SKM-1 (cell line): ENCODE data around the gene MUC5AC.
"Not testable (repeated sequence)": the region's sequence is repeated elsewhere in the genome, so short reads cannot be mapped to it uniquely, and the experiment has no call there.

ENCODE experiments used
- DNase-seq: peaks from one replicate; lab custom pipeline; 2025; ENCODE audit not compliant: unreplicated experiment; lab: John Stamatoyannopoulos, UW

Gene MUC5AC, protein sequence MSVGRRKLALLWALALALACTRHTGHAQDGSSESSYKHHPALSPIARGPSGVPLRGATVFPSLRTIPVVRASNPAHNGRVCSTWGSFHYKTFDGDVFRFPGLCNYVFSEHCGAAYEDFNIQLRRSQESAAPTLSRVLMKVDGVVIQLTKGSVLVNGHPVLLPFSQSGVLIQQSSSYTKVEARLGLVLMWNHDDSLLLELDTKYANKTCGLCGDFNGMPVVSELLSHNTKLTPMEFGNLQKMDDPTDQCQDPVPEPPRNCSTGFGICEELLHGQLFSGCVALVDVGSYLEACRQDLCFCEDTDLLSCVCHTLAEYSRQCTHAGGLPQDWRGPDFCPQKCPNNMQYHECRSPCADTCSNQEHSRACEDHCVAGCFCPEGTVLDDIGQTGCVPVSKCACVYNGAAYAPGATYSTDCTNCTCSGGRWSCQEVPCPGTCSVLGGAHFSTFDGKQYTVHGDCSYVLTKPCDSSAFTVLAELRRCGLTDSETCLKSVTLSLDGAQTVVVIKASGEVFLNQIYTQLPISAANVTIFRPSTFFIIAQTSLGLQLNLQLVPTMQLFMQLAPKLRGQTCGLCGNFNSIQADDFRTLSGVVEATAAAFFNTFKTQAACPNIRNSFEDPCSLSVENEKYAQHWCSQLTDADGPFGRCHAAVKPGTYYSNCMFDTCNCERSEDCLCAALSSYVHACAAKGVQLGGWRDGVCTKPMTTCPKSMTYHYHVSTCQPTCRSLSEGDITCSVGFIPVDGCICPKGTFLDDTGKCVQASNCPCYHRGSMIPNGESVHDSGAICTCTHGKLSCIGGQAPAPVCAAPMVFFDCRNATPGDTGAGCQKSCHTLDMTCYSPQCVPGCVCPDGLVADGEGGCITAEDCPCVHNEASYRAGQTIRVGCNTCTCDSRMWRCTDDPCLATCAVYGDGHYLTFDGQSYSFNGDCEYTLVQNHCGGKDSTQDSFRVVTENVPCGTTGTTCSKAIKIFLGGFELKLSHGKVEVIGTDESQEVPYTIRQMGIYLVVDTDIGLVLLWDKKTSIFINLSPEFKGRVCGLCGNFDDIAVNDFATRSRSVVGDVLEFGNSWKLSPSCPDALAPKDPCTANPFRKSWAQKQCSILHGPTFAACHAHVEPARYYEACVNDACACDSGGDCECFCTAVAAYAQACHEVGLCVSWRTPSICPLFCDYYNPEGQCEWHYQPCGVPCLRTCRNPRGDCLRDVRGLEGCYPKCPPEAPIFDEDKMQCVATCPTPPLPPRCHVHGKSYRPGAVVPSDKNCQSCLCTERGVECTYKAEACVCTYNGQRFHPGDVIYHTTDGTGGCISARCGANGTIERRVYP (N-terminal part only)

DNA sequence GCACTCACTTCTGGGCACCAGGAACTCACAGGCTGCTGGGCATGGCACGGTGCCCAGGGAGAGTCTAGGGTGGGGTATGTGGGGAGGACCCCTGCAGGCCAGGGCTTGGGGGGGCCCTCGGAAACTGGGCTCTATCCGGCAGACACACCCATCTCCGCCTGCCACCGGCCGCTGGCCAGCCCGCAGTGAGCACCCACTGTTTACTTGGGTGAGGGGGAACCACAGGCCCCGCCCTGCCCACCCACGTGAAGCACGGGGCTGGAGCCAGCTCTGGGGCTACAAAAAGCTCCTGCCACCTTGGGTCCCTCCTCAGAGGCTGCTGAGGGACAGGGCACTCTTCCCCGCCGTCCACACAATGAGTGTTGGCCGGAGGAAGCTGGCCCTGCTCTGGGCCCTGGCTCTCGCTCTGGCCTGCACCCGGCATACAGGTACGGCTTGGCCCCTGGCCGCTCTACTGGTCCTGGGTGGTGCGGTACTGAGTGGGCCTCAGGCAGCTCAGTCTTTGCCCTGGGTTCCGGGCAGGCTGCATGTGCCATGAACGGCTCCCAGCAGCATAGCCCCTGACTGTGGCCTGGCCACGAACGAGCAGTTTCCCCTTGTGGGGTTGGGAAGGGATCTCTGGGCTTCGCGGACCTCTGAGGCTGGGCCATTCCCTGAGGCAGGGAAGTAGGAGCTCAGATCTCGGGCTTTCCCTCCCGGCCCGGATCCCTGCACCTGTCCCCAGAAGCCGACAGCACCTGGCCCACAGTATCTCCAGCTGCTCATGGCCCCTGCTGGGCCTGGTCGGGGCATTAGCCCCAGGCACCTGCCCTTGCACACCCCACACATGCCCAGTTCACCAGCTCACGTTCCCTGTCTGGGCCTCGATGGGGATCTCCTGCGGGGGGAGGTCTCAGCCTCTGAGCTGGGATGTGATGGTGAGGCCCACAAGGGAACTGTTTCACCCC, at the start of gene MUC5AC:
MUC5AC (plus strand) TSS at position 309 of the 947 bp plus-strand sequence; CDS start at position 356, 47 bp downstream.
- DNase-seq: no peak

DNA sequence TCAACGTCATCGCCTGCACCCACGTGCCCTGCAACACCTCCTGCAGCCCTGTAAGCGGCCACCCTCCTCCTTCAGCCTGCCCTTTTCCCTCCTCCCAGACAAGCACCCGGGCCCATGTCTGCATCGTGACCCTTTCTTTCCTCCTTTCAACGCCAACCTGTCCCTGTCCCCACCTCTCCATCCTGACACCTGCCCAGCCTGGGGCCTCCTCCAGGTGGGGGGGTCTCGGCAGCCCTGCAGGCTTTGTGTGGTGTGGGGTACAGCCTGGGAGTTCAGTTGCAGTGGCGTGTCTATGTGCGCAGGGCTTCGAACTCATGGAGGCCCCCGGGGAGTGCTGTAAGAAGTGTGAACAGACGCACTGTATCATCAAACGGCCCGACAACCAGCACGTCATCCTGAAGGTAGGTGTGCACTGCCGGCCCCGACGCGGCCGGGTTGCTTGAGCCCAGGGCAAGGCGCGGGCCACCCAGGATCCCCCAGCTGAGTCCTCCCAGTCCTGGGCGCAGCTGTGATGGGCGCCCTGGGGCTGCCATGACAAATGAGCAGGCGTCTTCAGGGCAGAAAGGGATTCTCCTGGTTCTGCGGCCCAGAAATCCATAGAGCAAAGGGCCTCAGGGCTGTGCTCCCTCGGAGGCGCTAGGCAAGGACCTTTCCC, 49.4 kb upstream of the MUC5AC start:
- DNase-seq: no peak

DNA sequence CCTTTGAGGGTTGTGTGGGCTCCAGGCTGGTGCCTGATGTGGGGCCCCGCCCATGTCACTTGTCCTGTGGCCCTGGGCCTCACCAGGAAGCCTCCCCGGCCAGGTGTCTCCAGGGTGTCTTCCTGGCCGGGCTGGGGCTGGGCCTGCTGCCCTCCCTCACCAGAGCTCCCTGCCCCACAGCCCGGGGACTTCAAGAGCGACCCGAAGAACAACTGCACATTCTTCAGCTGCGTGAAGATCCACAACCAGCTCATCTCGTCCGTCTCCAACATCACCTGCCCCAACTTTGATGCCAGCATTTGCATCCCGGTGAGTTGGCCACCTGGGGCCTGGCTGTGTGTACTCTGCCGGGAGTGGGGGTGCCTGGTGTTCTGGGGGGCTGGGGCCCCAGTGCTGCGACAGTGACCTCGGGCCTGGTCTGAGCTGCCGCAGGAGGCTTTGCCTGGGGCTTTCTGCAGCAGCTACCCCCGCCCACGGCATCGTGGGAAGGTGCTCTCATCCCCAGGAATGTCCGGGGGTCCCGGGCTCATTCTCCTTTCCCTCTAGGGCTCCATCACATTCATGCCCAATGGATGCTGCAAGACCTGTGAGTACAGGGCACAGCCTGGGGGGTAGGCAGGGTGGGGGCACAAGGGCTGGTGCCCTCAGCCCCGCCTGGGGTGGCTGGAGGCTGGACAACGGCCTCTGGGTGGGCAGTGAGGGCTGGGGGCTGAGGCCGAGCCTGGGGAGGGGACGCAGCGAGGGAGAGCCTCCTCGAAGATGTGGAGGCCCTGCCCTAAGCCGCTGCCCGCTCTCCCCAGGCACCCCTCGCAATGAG, 48.4 kb upstream of the MUC5AC start:
- DNase-seq: no peak

DNA sequence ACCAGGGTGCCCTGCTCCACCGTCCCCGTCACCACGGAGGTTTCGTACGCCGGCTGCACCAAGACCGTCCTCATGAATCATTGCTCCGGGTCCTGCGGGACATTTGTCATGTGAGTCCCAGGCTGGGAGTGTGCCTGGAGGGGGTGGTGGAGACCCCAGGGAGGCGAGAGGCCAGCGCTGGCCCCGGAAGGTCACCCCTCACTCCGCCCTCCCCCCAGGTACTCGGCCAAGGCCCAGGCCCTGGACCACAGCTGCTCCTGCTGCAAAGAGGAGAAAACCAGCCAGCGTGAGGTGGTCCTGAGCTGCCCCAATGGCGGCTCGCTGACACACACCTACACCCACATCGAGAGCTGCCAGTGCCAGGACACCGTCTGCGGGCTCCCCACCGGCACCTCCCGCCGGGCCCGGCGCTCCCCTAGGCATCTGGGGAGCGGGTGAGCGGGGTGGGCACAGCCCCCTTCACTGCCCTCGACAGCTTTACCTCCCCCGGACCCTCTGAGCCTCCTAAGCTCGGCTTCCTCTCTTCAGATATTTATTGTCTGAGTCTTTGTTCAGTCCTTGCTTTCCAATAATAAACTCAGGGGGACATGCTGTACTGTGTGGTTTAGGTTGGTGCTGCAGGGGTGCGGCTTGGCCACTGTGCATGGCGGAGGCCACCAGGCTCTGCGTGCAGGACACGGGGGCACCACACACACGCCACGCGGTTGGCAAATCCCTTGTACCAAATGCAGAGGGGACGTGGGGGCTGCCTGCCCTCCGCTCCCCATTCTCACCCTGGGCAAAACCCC, 47.6 kb upstream of the MUC5AC start:
- DNase-seq: no peak

DNA sequence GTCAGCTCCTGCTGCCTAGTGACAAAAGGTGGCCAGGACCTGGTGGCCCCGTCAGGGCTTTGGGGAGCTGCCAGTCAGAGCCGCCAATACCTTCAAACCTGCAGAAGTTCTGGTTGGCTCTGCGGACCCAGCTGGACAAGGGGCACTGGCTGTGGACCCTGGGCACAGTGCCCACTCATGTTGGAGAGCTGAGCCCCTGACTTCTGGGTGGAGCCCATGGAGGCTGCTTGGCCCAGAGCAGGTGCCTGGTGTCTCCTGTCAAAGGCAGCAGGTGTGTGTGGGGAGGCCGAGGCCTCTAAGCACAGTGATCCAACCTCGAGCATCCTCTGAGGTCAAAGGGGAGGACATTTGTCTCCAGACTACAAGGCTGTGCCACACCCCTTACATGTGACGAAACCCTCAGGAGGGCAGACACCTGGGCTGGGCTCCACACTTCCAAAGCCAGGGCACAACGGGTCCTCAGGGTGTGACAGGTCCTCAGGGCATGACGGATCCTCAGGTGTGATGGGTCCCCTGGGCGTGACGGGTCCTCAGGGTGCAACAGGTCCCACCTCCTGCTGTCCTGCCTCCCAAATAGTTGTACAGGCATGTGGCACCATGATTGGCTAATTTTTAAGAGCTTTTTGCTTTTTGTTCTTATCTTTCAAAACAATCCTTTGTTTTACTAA, 46.1 kb upstream of the MUC5AC start:
- DNase-seq: no peak

DNA sequence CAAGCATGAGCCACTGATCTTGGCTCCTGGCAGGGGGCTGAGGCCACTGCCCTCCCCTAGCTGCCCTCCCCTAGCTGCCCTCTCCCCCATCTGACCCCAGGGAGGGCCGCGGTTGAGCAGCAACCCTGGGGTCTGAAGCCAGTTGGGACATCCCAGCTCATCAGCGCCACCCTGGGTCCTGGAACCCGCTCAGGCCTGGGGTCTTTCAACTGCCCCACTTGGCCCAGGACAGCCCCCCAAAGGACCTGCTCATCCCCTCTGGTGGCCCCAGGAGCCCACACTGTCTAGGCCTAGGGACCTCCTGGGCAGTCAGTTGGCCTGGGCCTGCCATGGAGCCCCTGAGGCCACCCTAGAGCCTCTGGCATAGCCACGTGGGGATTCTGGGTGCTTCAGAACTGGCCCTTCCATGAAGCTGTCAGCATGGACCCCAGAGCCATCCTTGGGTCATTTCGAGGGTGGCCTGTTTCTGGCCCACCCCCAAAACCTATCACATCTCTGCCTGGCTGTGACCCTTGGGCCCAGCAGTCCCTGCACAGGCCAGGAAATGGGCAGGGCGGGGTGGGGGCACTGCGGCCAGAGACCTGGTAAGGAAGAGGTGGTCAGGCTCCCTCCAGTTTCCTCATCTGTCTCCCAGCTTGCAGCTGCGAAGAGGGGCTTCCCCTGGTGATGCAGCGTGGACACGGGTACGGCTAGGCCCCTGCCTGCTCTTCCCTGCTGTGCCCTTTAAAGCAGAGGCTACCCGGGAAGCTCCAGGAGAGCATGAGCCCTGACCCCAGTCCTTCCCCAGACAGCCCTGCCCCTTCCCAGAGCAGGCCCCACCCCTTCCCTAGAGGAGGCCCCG, 45.2 kb upstream of the MUC5AC start:
- no peak for DNase-seq

DNA sequence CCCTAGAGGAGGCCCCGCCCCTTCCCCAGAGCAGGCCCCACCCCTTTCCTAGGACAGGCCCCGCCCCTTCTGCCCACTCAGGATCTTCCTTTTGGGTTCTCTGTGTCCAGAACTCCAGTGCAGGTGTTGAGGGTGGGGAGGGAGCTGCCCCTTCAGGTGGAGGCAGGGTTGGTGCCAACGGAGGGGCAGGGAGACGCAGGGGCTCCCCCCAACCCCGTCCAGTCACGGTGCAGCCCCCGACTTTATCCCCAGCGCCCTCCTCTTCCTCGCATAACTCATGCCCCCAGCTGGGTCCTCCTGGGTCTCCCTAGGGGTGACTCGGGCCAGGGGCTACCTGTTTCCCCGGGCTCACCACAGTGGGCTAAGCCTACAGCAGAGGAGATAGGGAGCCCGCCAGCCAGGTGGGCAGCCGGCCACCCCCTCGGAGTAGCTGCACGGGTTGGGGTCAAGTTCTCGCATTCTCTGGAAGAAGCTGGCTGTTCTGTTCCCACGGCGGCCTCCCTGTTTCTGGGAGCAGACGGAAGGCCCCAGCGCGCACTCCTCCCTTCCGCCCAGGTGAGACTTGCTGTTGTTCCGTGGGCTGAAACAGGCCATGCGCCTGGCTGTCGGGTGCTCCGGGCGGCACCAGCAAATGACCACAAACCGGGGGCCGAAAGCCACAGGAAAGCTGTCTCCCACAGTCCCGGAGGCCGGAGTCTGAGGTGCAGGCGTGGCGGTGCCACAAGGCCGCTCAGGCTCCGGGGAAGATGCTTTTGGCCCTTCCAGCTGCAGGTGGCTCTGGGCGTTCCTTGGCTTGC, 44.1 kb upstream of the MUC5AC start:
- no peak for DNase-seq

DNA sequence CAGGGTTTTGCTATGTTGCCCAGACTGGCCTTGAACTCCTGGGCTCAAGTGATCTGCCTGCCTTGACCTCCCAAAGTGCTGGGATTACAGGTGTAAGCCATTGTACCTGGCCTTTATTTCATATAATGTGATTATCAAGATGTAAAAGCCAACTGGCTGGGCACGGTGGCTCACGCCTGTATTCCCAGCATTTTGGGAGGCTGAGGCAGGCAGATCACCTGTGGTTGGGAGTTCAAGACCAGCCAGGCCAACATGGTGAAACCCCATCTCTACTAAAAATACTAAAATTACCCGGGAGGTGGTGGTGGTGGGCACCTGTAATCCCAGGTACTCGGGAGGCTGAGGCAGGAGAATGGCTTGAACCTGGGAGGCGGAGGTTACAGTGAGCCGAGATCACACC, 42.5 kb upstream of the MUC5AC start:
- DNase-seq: not testable (repeated sequence)

DNA sequence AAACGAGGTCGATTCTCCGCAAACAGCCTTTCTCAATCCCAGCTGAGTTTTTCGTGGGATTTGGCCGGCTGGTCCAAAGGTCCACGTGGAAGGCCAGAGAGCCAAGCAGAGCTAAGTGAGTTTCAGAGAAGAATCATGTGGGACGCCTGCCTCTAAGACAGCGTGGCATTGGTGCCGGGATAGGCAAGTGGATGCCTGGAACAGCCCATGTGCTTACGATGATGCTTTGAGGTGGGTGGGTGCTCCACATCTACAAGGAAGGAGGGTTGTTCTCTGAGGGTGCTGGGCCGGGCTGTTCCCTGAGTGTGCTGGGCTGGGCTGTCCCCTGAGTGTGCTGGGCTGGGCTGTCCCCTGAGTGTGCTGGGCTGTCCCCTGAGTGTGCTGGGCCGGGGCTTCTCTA, 41.6 kb upstream of the MUC5AC start:
- DNase-seq: no peak

DNA sequence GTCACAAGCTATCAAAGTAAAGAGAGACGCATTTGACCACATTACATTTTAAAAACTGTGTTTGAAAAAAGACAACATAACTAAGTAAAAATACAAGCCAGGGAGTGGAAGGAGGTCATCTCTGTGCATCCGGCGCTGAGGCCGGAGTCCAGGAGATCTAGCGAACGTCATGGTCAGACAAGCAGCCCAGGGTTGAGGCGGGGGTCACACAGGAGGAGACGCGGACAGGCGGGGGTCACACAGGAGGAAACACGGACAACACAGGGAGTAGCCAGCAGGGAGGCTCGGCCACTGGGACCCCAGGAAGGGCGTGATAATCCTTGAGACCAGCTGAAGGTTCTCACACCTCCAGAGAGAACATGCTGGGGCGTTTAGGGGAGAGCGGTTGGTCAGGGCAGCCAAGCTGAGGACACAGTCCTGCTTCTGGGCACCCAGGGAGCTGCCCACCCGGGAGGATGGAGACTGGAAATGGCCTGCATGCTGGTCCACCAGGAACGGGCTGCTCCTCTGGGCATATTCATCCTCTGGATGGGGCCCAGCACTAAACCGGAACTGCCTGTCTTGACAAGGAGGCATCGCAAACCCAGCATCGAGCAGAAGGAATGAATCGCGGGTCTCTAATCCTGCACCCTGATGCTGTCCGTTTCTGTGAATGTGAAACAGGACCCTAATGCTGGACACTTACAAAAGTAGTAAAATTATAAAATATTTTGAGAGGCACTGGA, 40.9 kb upstream of the MUC5AC start:
- no peak for DNase-seq

DNA sequence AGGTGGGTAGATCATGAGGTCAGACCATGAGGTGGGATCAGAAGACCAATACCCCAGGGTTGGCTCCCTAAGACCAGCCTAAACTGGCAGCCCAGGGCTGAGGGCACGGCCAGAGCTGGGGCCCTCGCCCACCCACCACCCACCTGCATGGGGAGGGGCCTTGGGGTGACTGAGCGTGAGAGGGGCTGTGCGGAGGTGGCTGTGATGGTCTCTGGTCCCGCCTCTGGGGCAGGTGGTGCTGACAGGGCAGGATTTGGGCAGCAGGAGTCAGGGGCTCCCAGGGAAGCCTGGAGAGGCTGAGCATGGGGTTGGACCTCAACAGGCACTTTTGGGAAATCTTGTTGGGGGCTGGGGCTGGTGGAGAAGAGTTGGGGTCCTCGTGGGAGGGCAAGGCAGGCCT, 39.8 kb upstream of the MUC5AC start:
- DNase-seq: no peak

DNA sequence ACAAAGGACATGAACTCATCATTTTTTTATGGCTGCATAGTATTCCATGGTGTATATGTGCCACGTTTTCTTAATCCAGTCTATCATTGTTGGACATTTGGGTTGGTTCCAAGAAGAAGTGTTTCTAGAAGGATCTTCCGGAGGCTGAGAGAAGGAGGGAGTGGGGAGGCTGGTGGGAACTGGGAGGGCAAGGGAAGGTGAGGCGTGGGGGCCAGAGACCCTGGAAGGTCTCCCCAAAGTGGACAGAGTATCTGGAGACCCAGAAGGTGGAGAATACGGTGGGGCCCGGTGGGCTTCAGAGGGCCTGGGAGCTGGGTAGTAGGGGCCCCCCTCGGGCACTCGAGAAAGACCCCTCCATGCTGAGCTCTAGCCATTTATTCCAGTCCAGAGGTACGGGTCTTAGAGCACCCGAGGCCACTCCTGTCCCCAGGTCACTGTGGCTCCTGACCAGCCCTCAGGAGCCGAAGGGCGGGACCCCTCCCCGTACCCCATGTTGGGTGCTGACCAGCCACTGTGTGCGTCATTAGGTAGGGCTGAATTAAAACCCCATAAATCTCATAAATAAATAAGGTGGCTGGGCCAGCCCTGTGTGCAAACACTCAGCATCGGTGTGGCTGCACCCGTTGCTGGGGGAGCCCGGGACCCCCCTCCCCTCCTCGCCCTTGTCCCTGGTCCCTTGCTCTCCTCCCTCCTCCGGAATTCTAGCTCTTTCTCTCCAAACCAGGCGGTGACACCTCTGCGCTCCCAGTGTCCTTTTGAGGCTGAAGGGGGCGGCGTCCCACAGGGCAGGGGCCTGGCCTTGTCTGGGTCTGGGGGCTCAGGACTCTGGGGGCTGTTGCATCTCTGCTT, 38.8 kb upstream of the MUC5AC start:
- no peak for DNase-seq

DNA sequence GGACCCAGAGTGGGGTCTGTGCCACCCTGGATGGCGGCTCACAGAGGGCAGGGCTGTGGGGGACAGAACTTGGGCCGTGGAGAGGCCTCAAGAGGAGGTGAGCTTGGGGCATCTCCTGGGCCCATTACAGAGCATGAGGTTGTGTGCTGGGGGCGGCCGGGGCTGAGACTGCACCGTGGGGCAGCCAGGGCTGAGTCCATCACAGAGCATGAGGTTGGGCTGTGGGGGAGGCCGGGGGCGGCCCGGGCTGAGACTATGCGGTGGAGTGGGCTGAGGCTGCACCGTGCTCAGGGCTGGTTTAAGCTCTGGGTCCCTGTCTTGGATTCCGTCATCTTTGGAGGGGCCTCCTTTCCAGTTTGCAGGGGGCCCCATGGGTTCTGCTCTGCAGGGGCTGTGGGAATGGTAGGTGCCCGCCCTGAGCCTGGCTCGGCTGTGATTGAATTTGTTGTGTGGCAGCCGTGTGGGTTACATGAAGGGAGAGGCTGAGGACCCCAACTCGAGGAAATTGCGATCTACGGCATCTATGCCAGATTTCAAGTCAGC, 38.1 kb upstream of the MUC5AC start:
- no peak for DNase-seq
